ENCODE measurements around the gene CFAP92. TPM values are rescaled to one million over a fixed set of nuclear protein-coding genes. Genes with fewer than 3 reads are reported as not detected.
A peak's percentile ranks its signal among the peaks of the same experiment; 100 is the strongest.

Gene CFAP92
- total and polyA plus RNA-seq, 10 donors: 0.29 to 3.1 (median 1.3) TPM

GRCh38 chr3:129039271-129040038 is 45.6 kb upstream of the CFAP92 start:
- WGBS, 5 donors: 47 to 75% (median 62%) methylated on average over 7 to 14 of the region's 14 CpGs
- Histone ChIP-seq H3K4me3 (no peak overlapping the region), H3K4me1 (peaks cover 7 to 38% (median 25%) of the 10 kb centered on the region in 6 donors), H3K36me3 (no peaks in the 10 kb centered on the region), H3K27me3 (replicated peaks in 1 of 7) (peaks cover 0 to 30% (median 0%) of the 10 kb centered on the region in 7 donors), H3K27ac (no peak overlapping the region), H3K9me3 (peaks cover 0 to 7% (median 4%) of the 10 kb centered on the region in 8 donors)
- TF ChIP-seq CTCF (IDR thresholded peaks at IDR 0.05 in 8 of 11, conservative IDR thresholded peaks at IDR 0.05 in 3 of 11) (no peak), POLR2AphosphoS5 (IDR thresholded peaks at IDR 0.05) (peak in 1 of 3 donors; percentile 38), POLR2A (IDR thresholded peaks at IDR 0.05) (no peak)
- intact Hi-C loops (cut with DNase I; ENCODE audit: low total_unique reads): no loop called here
- no peak for DNase-seq

GRCh38 chr3:129038121-129038855 is 44.4 kb upstream of the CFAP92 start:
- Histone ChIP-seq H3K4me1 (peaks cover 7 to 49% (median 28%) of the 10 kb centered on the region in 6 donors), H3K9me3 (no peaks in the 10 kb centered on the region), H3K27ac (no peak overlapping the region), H3K27me3 (replicated peaks in 1 of 7) (peaks cover 0 to 26% (median 0%) of the 10 kb centered on the region in 7 donors), H3K4me3 (no peak overlapping the region), H3K36me3 (no peaks in the 10 kb centered on the region)
- intact Hi-C loops (cut with DNase I; ENCODE audit: low total_unique reads): no loop called here
- no peak for DNase-seq
- WGBS, 5 donors: 83 to 88% (median 85%) methylated on average over 10 of the region's 10 CpGs
- TF ChIP-seq POLR2AphosphoS5 (IDR thresholded peaks at IDR 0.05): no peak
- no peak for TF ChIP-seq POLR2A (IDR thresholded peaks at IDR 0.05)
- no peak for TF ChIP-seq CTCF (IDR thresholded peaks at IDR 0.05 in 8 of 11, conservative IDR thresholded peaks at IDR 0.05 in 3 of 11)

- no peaks in the 10 kb centered on the region for H3K36me3 ChIP-seq
- no peak overlapping the region for H3K4me3 ChIP-seq
- no peak for DNase-seq
- peaks cover 7 to 56% (median 28%) of the 10 kb centered on the region in 6 donors for H3K4me1 ChIP-seq
- H3K9me3 ChIP-seq: no peaks in the 10 kb centered on the region
- peak overlapping the region in 4 of 8 donors; percentile 72 to 83 (median 78) for H3K27ac ChIP-seq
- WGBS, 5 donors: 0 to 85% (median 33%) methylated on average over 2 of the region's 2 CpGs
- TF ChIP-seq POLR2AphosphoS5 (IDR thresholded peaks at IDR 0.05) (no peak), POLR2A (IDR thresholded peaks at IDR 0.05) (no peak), CTCF (IDR thresholded peaks at IDR 0.05 in 8 of 11, conservative IDR thresholded peaks at IDR 0.05 in 3 of 11) (no peak)
- intact Hi-C loops (cut with DNase I; ENCODE audit: low total_unique reads): no loop called here
- H3K27me3 ChIP-seq (replicated peaks in 1 of 7): peaks cover 0 to 26% (median 0%) of the 10 kb centered on the region in 7 donors
Measured at GRCh38 chr3:129037093-129037419, 43.2 kb upstream of the CFAP92 start.

All from spleen (tissue), 11 donors.